Thymus (tissue), 11 donors: Measurements from ENCODE around the gene COL4A2. TPM values are rescaled to one million over a fixed set of nuclear protein-coding genes. Genes with fewer than 3 reads are reported as not detected.

Source experiments
- DNase-seq, 9 donors: peaks; one replicate each; pipeline ENCODE4 v3.0.0-alpha.2; 2013; ENCODE audit warnings: low spot score in 9 of 9, low read depth in 6 of 9, missing footprints in 1 of 9
- H3K27ac ChIP-seq, 2 donors: one replicate each; pipeline ENCODE4 v1.5.1; 2013; ENCODE audit warnings: control low read depth in 1 of 2, low read depth in 1 of 2, low read length in 1 of 2, mild to moderate bottlenecking in 1 of 2, moderate library complexity in 1 of 2
- H3K27me3 ChIP-seq, 2 donors: one replicate each; pipeline ENCODE4 v1.5.1; 2013; ENCODE audit warnings: low read length in 1 of 2; ENCODE audit not compliant: control insufficient read depth in 2 of 2, insufficient read depth in 1 of 2
- H3K36me3 ChIP-seq, 2 donors: one replicate each; pipeline ENCODE4 v1.5.1; 2013; ENCODE audit warnings: low read length in 1 of 2, mild to moderate bottlenecking in 1 of 2, moderate library complexity in 1 of 2; ENCODE audit not compliant: control insufficient read depth in 2 of 2, insufficient read depth in 2 of 2
- H3K4me1 ChIP-seq, 2 donors: one replicate each; pipeline ENCODE4 v1.5.1; 2013; ENCODE audit warnings: low read length in 2 of 2; ENCODE audit not compliant: control insufficient read depth in 2 of 2, insufficient read depth in 2 of 2
- H3K4me3 ChIP-seq, 2 donors: one replicate each; pipeline ENCODE4 v1.5.1; 2013; ENCODE audit warnings: low read length in 2 of 2, control low read depth in 1 of 2, mild to moderate bottlenecking in 1 of 2
- H3K9me3 ChIP-seq, 2 donors: one replicate each; pipeline ENCODE4 v1.5.1; 2013; ENCODE audit warnings: low read length in 1 of 2, mild to moderate bottlenecking in 1 of 2; ENCODE audit not compliant: control insufficient read depth in 2 of 2, insufficient read depth in 1 of 2
- WGBS: extraction: QIAGEN DNeasy Blood & Tissue Kit; methylation state at CpG from one replicate; pipeline ENCODE4 v1.1.7; 2013; 5-methylcytosine and 5-hydroxymethylcytosine counted together
- polyA plus RNA-seq: library from polyadenylated mRNA; stranded (reverse); fragments of 200-250 nt; gene quantifications from one replicate; pipeline ENCODE4 v1.2.3, GENCODE V29; 2013
- total RNA-seq: library from RNA; stranded (reverse); fragments of 120-200 nt; gene quantifications from one replicate; pipeline ENCODE4 v1.2.4, GENCODE V29; 2013
- donor health status: healthy.

COL4A2 gene
- total and polyA plus RNA-seq, 2 donors, result 47.2 to 63.1 TPM

- H3K9me3 ChIP-seq, result no peaks in the 10 kb centered on the region
- H3K36me3 ChIP-seq, result no peaks in the 10 kb centered on the region
- H3K27me3 ChIP-seq, result no peaks in the 10 kb centered on the region
- 92% methylated on average over 11 of the region's 11 CpGs for WGBS
- H3K4me3 ChIP-seq, result no peak overlapping the region
- no peaks in the 10 kb centered on the region for H3K4me1 ChIP-seq
- no peak for DNase-seq
- no peak overlapping the region for H3K27ac ChIP-seq
These were observed 22.2 kb upstream of the COL4A2 start for GRCh38 chr13:110284779-110285484.

- Histone ChIP-seq H3K9me3 (no peaks in the 10 kb centered on the region), H3K27ac (no peak overlapping the region)
These were observed 20.9 kb upstream of the COL4A2 start for GRCh38 chr13:110285991-110286832.

GRCh38 chr13:110286833-110287819 is 20.0 kb upstream of the COL4A2 start:
- DNase-seq, result no peak
- no peak overlapping the region for H3K4me3 ChIP-seq
- no peaks in the 10 kb centered on the region for H3K27me3 ChIP-seq
- H3K9me3 ChIP-seq, result no peaks in the 10 kb centered on the region
- H3K27ac ChIP-seq, result no peak overlapping the region
- no peaks in the 10 kb centered on the region for H3K4me1 ChIP-seq
- H3K36me3 ChIP-seq, result no peaks in the 10 kb centered on the region
- WGBS, result 73% methylated on average over 21 of the region's 21 CpGs

More at GRCh38 chr13:110285991-110286832, 20.9 kb upstream of the COL4A2 start:
- 93% methylated on average over 14 of the region's 14 CpGs for WGBS
- no peaks in the 10 kb centered on the region for H3K4me1 ChIP-seq
- H3K36me3 ChIP-seq, result no peaks in the 10 kb centered on the region
- no peak for DNase-seq
- H3K27me3 ChIP-seq, result no peaks in the 10 kb centered on the region
- H3K4me3 ChIP-seq, result no peak overlapping the region

GRCh38 chr13:110289174-110289573 is 17.9 kb upstream of the COL4A2 start:
- no peak for DNase-seq
- Histone ChIP-seq H3K27me3 (peaks cover 0 to 2% of the 10 kb centered on the region in 2 donors), H3K27ac (no peak overlapping the region), H3K9me3 (no peaks in the 10 kb centered on the region), H3K36me3 (no peaks in the 10 kb centered on the region), H3K4me1 (no peaks in the 10 kb centered on the region), H3K4me3 (no peak overlapping the region)
- 93% methylated on average over 9 of the region's 9 CpGs for WGBS

GRCh38 chr13:110289661-110290060 is 17.4 kb upstream of the COL4A2 start:
- no peak for DNase-seq
- Histone ChIP-seq H3K36me3 (no peaks in the 10 kb centered on the region), H3K4me3 (no peak overlapping the region), H3K4me1 (no peaks in the 10 kb centered on the region), H3K9me3 (no peaks in the 10 kb centered on the region), H3K27ac (no peak overlapping the region), H3K27me3 (peaks cover 0 to 2% of the 10 kb centered on the region in 2 donors)
- 92% methylated on average over 11 of the region's 11 CpGs for WGBS

- no peak for DNase-seq
These were observed 16.9 kb upstream of the COL4A2 start for GRCh38 chr13:110290153-110290552.

GRCh38 chr13:110290826-110291225 is 16.3 kb upstream of the COL4A2 start:
- Histone ChIP-seq H3K36me3 (no peaks in the 10 kb centered on the region), H3K9me3 (no peaks in the 10 kb centered on the region), H3K27ac (no peak overlapping the region), H3K27me3 (peaks cover 0 to 4% of the 10 kb centered on the region in 2 donors), H3K4me3 (no peak overlapping the region), H3K4me1 (no peaks in the 10 kb centered on the region)
- DNase-seq, result no peak
- 86% methylated on average over 15 of the region's 15 CpGs for WGBS

More at GRCh38 chr13:110290153-110290552, 16.9 kb upstream of the COL4A2 start:
- Histone ChIP-seq H3K27ac (no peak overlapping the region), H3K4me3 (no peak overlapping the region), H3K4me1 (no peaks in the 10 kb centered on the region), H3K27me3 (peaks cover 0 to 2% of the 10 kb centered on the region in 2 donors), H3K9me3 (no peaks in the 10 kb centered on the region), H3K36me3 (no peaks in the 10 kb centered on the region)
- WGBS, result 90% methylated on average over 10 of the region's 10 CpGs

- Histone ChIP-seq H3K4me1 (no peaks in the 10 kb centered on the region), H3K4me3 (no peak overlapping the region), H3K9me3 (no peaks in the 10 kb centered on the region), H3K36me3 (no peaks in the 10 kb centered on the region), H3K27ac (no peak overlapping the region), H3K27me3 (peaks cover 0 to 4% of the 10 kb centered on the region in 2 donors)
- DNase-seq, result no peak
- WGBS, result 93% methylated on average over 9 of the region's 9 CpGs
These were observed 15.8 kb upstream of the COL4A2 start for GRCh38 chr13:110291286-110291685.
